H9 (cell line): ENCODE results near the gene RTP2. TPM values are rescaled to one million over a fixed set of nuclear protein-coding genes. Genes with fewer than 3 reads are reported as not detected.
A peak's percentile ranks its signal among the peaks of the same experiment; 100 is the strongest.

Experiments
- DNase-seq: peaks from one replicate; pipeline ENCODE4 v3.0.0-alpha.2; 2017
- H2AFZ ChIP-seq: one replicate; pipeline ENCODE4 v1.6.1; 2013; ENCODE audit warnings: mild to moderate bottlenecking, low read length, control low read depth, moderate library complexity
- H2AK5ac ChIP-seq: 2 replicates; pipeline ENCODE4 v1.6.1; 2013; ENCODE audit warnings: low read length, control low read depth, mixed read lengths; ENCODE audit not compliant: insufficient read length
- H2BK120ac ChIP-seq: one replicate; pipeline ENCODE4 v1.6.1; 2013; ENCODE audit warnings: low read depth, mild to moderate bottlenecking, low read length, control low read depth, inconsistent platforms; ENCODE audit not compliant: poor library complexity, severe bottlenecking
- H2BK12ac ChIP-seq: 2 replicates; pipeline ENCODE4 v1.6.1; 2013; ENCODE audit warnings: low read length, control low read depth, mixed read lengths, low read depth; ENCODE audit not compliant: insufficient read length
- H2BK15ac ChIP-seq: 2 replicates; pipeline ENCODE4 v1.6.1; 2013; ENCODE audit warnings: low read depth, low read length, control low read depth
- H2BK20ac ChIP-seq: one replicate; pipeline ENCODE4 v1.6.1; 2013; ENCODE audit warnings: low read depth, mild to moderate bottlenecking, low read length, control low read depth, inconsistent platforms; ENCODE audit not compliant: poor library complexity, severe bottlenecking
- H2BK5ac ChIP-seq: 2 replicates; pipeline ENCODE4 v1.6.1; 2013; ENCODE audit warnings: low read length, control low read depth, mixed read lengths; ENCODE audit not compliant: insufficient read length
- H3K14ac ChIP-seq: 2 replicates; pipeline ENCODE4 v1.6.1; 2013; ENCODE audit warnings: low read length, control low read depth; ENCODE audit not compliant: insufficient read depth
- H3K18ac ChIP-seq: 2 replicates; pipeline ENCODE4 v1.6.1; 2013; ENCODE audit warnings: low read depth, mild to moderate bottlenecking, mixed read lengths, low read length, control low read depth; ENCODE audit not compliant: insufficient read length
- H3K23ac ChIP-seq: 2 replicates; pipeline ENCODE4 v1.6.1; 2013; ENCODE audit warnings: low read length, control low read depth, mixed read lengths, low read depth; ENCODE audit not compliant: insufficient read length
- H3K23me2 ChIP-seq: 2 replicates; pipeline ENCODE4 v1.6.1; 2013; ENCODE audit warnings: low read depth, mild to moderate bottlenecking, mixed read lengths, low read length, control low read depth; ENCODE audit not compliant: insufficient read length, poor library complexity, severe bottlenecking
- H3K27ac ChIP-seq: 2 replicates; pipeline ENCODE4 v1.5.1; 2013; ENCODE audit warnings: low read length, control low read depth, mixed read lengths, low read depth; ENCODE audit not compliant: insufficient read length
- H3K27me3 ChIP-seq: 2 replicates; pipeline ENCODE4 v1.6.1; 2013; ENCODE audit warnings: low read length, control low read depth, inconsistent platforms; ENCODE audit not compliant: insufficient read depth
- H3K4ac ChIP-seq: 2 replicates; pipeline ENCODE4 v1.6.1; 2013; ENCODE audit warnings: low read depth, mild to moderate bottlenecking, control low read depth, inconsistent platforms, low read length, moderate library complexity
- H3K4me1 ChIP-seq: 2 replicates; pipeline ENCODE4 v1.6.1; 2013; ENCODE audit warnings: low read length, control low read depth, inconsistent platforms; ENCODE audit not compliant: insufficient read depth
- H3K4me2 ChIP-seq: 2 replicates; pipeline ENCODE4 v1.6.1; 2013; ENCODE audit warnings: low read length, control low read depth, mixed read lengths; ENCODE audit not compliant: insufficient read length, insufficient read depth
- H3K56ac ChIP-seq: 2 replicates; pipeline ENCODE4 v1.6.1; 2013; ENCODE audit warnings: low read depth, mild to moderate bottlenecking, mixed read lengths, low read length, control low read depth; ENCODE audit not compliant: insufficient read length
- H3K79me1 ChIP-seq: 2 replicates; pipeline ENCODE4 v1.6.1; 2013; ENCODE audit warnings: low read depth, mild to moderate bottlenecking, moderate library complexity, low read length, control low read depth, inconsistent platforms; ENCODE audit not compliant: insufficient read depth, poor library complexity, severe bottlenecking
- H3K79me2 ChIP-seq: 2 replicates; pipeline ENCODE4 v1.6.1; 2013; ENCODE audit warnings: low read length, control low read depth, inconsistent platforms; ENCODE audit not compliant: insufficient read depth
- H3K9ac ChIP-seq: 2 replicates; pipeline ENCODE4 v1.6.1; 2013; ENCODE audit warnings: low read length, control low read depth, mixed read lengths; ENCODE audit not compliant: insufficient read length; ENCODE audit errors: extremely low read depth
- H3K9me3 ChIP-seq: one replicate; pipeline ENCODE4 v1.6.1; 2013; ENCODE audit warnings: low read depth, low read length, inconsistent platforms; ENCODE audit not compliant: control insufficient read depth
- H3T11ph ChIP-seq: one replicate; pipeline ENCODE4 v1.6.1; 2013; ENCODE audit warnings: mild to moderate bottlenecking, low read length, control low read depth, inconsistent platforms
- H4K20me1 ChIP-seq: one replicate; pipeline ENCODE4 v1.6.1; 2013; ENCODE audit not compliant: control insufficient read depth, insufficient read length, insufficient read depth
- H4K5ac ChIP-seq: 2 replicates; pipeline ENCODE4 v1.6.1; 2013; ENCODE audit warnings: low read depth, mild to moderate bottlenecking, mixed read lengths, low read length, control low read depth; ENCODE audit not compliant: insufficient read length
- H4K8ac ChIP-seq: replicated peaks from 2 replicates; pipeline ENCODE4 v1.6.1; 2013; ENCODE audit warnings: low read length, control low read depth, mixed read lengths, low read depth; ENCODE audit not compliant: insufficient read length
- H4K91ac ChIP-seq: 2 replicates; pipeline ENCODE4 v1.6.1; 2013; ENCODE audit warnings: low read depth, mild to moderate bottlenecking, moderate library complexity, mixed read lengths, low read length, control low read depth; ENCODE audit not compliant: insufficient read length
- H3K27ac Mint-ChIP-seq, 3 experiments: 2 replicates in 2 of 3; 3 replicates in 1 of 3; pipeline ENCODE4 v1.8.0; 2020 to 2021; ENCODE audit warnings: mixed read lengths in 3 of 3, mild to moderate bottlenecking in 1 of 3, moderate library complexity in 1 of 3
- H3K27me3 Mint-ChIP-seq: 2 replicates; pipeline ENCODE4 v1.8.0; 2021; ENCODE audit warnings: low read depth, mild to moderate bottlenecking, moderate library complexity, mixed read lengths
- H3K36me3 Mint-ChIP-seq, 3 experiments: 2 replicates in 2 of 3; 3 replicates in 1 of 3; pipeline ENCODE4 v1.8.0; 2020 to 2021; ENCODE audit warnings: low read depth in 3 of 3, mixed read lengths in 3 of 3; ENCODE audit not compliant: insufficient read depth in 1 of 3
- H3K4me1 Mint-ChIP-seq, 2 experiments: 2 replicates each; pipeline ENCODE4 v1.8.0; 2020; ENCODE audit warnings: mixed read lengths in 2 of 2
- H3K4me3 Mint-ChIP-seq, 2 experiments: 2 replicates in 1 of 2; 3 replicates in 1 of 2; pipeline ENCODE4 v1.8.0; 2020 to 2021; ENCODE audit warnings: mild to moderate bottlenecking in 2 of 2, mixed read lengths in 2 of 2, moderate library complexity in 1 of 2
- H3K9me3 Mint-ChIP-seq, 2 experiments: 2 replicates in 1 of 2; 3 replicates in 1 of 2; pipeline ENCODE4 v1.8.0; 2020; ENCODE audit warnings: mild to moderate bottlenecking in 2 of 2, mixed read lengths in 2 of 2, moderate library complexity in 1 of 2
- WGBS: extraction: QIAGEN DNeasy Blood & Tissue Kit; methylation state at CpG from one replicate; pipeline ENCODE4 v1.1.7; 2013; ENCODE audit warnings: missing lambda C conversion rate, low lambda C conversion rate, mixed read lengths; ENCODE audit not compliant: insufficient read length; ENCODE audit errors: extremely low coverage; 5-methylcytosine and 5-hydroxymethylcytosine counted together
- total RNA-seq: library from RNA; stranded (reverse); gene quantifications from 2 replicates; pipeline ENCODE4 v1.2.1, GENCODE V29; 2021
- TF ChIP-seq, protein P1 (sequence below): fragments of 200-600 bp; sonication (generic); conservative IDR thresholded peaks from 3 replicates; pipeline ENCODE4 v1.8.0; 2021; ENCODE audit warnings: antibody characterized with exemption, mild to moderate bottlenecking

RTP2 gene
- total RNA-seq, 1 experiment from 2014 or later: not detected

DNA sequence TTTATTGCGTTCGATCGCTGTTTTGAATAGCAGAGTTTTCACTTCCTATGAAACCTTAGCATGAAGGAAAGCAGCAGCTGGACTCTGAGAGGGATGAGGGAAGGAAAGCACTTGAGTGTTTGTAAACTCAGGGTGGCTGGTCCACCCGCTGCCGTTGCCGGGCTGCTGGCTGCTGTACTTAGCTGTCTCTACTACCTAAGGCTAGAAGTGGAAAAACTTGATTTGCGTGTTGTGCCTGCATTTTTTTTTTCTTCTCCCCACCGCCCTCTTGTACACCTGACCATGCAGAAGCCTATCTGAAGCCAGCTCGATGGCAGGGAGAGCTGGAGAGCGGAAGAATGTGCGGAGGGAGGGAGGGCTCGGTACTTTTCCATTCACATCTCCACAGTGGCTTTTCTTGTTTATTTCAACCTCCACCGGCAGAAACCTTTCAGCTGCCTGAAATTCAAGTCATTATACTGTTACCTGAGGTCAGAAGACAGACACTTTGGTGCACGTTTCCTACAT, 47.7 kb upstream of the RTP2 start:
- Histone ChIP-seq H3K4me1 (peaks cover 7% of the 10 kb centered on the region; the same call in 1 of the 2 replicates), H3K4me2 (peak overlapping the region; percentile 87), H2BK20ac (no peak overlapping the region), H3K56ac (no peak overlapping the region), H3K79me2 (no peaks in the 10 kb centered on the region), H2BK5ac (no peak overlapping the region), H4K5ac (peak overlapping the region; percentile 31), H3K79me1 (no peaks in the 10 kb centered on the region), H3K23me2 (peaks cover 12% of the 10 kb centered on the region), H2AFZ (peak overlapping the region; percentile 35), H3K9ac (peak overlapping the region; percentile 28), H4K91ac (no peak overlapping the region), H2BK120ac (no peak overlapping the region), H3K14ac (peak overlapping the region; percentile 51; the same call in 1 of the 2 replicates), H4K8ac (no peak overlapping the region), H2AK5ac (no peak overlapping the region), H3T11ph (no peak overlapping the region), H2BK15ac (no peak overlapping the region), H3K18ac (peak overlapping the region; percentile 28), H3K4ac (no peak overlapping the region), H3K23ac (no peak overlapping the region), H3K27me3 (no peaks in the 10 kb centered on the region), H3K27ac (peak overlapping the region; percentile 88), H3K9me3 (no peaks in the 10 kb centered on the region), H2BK12ac (no peak overlapping the region), H4K20me1 (no peaks in the 10 kb centered on the region)
- H3K27ac Mint-ChIP-seq: peak overlapping the region; percentile 67 to 93 (median 72); a peak in 6 of 7 replicates
- H3K27me3 Mint-ChIP-seq: no peaks in the 10 kb centered on the region
- H3K4me1 Mint-ChIP-seq: peaks cover 56% of the 10 kb centered on the region in 2 experiments
- H3K9me3 Mint-ChIP-seq: no peaks in the 10 kb centered on the region; a peak in 1 of 5 replicates
- peak; percentile 89 for DNase-seq
- H3K4me3 Mint-ChIP-seq: peak overlapping the region; percentile 60 to 72
- 100% methylated on average over 3 of the region's 14 CpGs for WGBS
- H3K36me3 Mint-ChIP-seq: no peaks in the 10 kb centered on the region
- TF ChIP-seq, protein P1, sequence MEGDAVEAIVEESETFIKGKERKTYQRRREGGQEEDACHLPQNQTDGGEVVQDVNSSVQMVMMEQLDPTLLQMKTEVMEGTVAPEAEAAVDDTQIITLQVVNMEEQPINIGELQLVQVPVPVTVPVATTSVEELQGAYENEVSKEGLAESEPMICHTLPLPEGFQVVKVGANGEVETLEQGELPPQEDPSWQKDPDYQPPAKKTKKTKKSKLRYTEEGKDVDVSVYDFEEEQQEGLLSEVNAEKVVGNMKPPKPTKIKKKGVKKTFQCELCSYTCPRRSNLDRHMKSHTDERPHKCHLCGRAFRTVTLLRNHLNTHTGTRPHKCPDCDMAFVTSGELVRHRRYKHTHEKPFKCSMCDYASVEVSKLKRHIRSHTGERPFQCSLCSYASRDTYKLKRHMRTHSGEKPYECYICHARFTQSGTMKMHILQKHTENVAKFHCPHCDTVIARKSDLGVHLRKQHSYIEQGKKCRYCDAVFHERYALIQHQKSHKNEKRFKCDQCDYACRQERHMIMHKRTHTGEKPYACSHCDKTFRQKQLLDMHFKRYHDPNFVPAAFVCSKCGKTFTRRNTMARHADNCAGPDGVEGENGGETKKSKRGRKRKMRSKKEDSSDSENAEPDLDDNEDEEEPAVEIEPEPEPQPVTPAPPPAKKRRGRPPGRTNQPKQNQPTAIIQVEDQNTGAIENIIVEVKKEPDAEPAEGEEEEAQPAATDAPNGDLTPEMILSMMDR: no peak
